Neutrophil (primary cell): ENCODE data around the gene SCLT1.
A peak's percentile ranks its signal among the peaks of the same experiment; 100 is the strongest.

ENCODE experiments used
- H3K27ac ChIP-seq: fragments of 200-600 bp; sonication (generic); 2 replicates; pipeline ENCODE4 v1.5.1; 2016; ENCODE audit warnings: mild to moderate bottlenecking, moderate library complexity
- H3K27me3 ChIP-seq: fragments of 200-600 bp; sonication (generic); 2 replicates; pipeline ENCODE4 v1.6.0; 2016; ENCODE audit warnings: mild to moderate bottlenecking
- H3K36me3 ChIP-seq: fragments of 200-600 bp; sonication (generic); 2 replicates; pipeline ENCODE4 v1.5.1; 2017
- H3K4me1 ChIP-seq, 2 experiments: fragments of 200-600 bp in 1 of 2; sonication (generic) in 1 of 2; 1 replicate in 1 of 2; 2 replicates in 1 of 2; pipeline versions ENCODE4 v1.5.1 to v1.6.1; 2013 to 2016; ENCODE audit warnings: low read depth in 1 of 2, low read length in 1 of 2, mild to moderate bottlenecking in 1 of 2, moderate library complexity in 1 of 2; ENCODE audit not compliant: control insufficient read depth in 1 of 2, insufficient read depth in 1 of 2
- H3K4me3 ChIP-seq, 2 experiments: fragments of 200-600 bp in 1 of 2; sonication (generic) in 1 of 2; 1 replicate in 1 of 2; 2 replicates in 1 of 2; pipeline ENCODE4 v1.5.1; 2013 to 2016; ENCODE audit warnings: low read depth in 1 of 2, low read length in 1 of 2, mild to moderate bottlenecking in 1 of 2, moderate library complexity in 1 of 2
- H3K9me3 ChIP-seq: fragments of 200-600 bp; sonication (generic); 2 replicates; pipeline ENCODE4 v1.5.1; 2016
- TF ChIP-seq, protein P1 (sequence below): fragments of 200-600 bp; sonication (generic); IDR thresholded peaks from 2 replicates; pipeline ENCODE4 v1.5.1; 2016; ENCODE audit warnings: antibody characterized with exemption

Gene SCLT1

DNA sequence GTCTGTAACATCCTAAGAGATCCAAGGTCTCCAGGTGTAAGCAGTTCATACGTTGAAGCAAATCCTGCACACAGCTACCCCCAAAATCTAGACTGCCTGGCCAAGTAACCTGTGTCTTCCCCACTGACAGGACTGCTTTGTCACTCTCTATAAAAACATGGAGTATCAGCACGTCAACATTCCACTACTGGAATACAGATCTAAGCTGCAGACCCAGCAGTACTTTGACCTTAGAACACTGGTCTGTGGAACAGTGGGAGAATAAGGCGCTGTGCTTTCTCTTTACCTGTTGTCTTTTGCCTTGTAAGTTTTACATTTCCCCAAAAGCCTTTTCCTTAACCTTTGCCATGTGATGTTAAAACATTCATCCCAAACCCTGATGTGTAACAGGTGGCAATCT lies 146.4 kb downstream of the SCLT1 start:
- H3K36me3 ChIP-seq: peaks cover 47% of the 10 kb centered on the region
- H3K4me1 ChIP-seq: no peaks in the 10 kb centered on the region
- H3K4me3 ChIP-seq: no peak overlapping the region
- H3K27me3 ChIP-seq: no peaks in the 10 kb centered on the region
- H3K9me3 ChIP-seq: no peaks in the 10 kb centered on the region
- H3K27ac ChIP-seq: no peak overlapping the region
- TF ChIP-seq, protein P1, sequence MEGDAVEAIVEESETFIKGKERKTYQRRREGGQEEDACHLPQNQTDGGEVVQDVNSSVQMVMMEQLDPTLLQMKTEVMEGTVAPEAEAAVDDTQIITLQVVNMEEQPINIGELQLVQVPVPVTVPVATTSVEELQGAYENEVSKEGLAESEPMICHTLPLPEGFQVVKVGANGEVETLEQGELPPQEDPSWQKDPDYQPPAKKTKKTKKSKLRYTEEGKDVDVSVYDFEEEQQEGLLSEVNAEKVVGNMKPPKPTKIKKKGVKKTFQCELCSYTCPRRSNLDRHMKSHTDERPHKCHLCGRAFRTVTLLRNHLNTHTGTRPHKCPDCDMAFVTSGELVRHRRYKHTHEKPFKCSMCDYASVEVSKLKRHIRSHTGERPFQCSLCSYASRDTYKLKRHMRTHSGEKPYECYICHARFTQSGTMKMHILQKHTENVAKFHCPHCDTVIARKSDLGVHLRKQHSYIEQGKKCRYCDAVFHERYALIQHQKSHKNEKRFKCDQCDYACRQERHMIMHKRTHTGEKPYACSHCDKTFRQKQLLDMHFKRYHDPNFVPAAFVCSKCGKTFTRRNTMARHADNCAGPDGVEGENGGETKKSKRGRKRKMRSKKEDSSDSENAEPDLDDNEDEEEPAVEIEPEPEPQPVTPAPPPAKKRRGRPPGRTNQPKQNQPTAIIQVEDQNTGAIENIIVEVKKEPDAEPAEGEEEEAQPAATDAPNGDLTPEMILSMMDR: no peak

DNA sequence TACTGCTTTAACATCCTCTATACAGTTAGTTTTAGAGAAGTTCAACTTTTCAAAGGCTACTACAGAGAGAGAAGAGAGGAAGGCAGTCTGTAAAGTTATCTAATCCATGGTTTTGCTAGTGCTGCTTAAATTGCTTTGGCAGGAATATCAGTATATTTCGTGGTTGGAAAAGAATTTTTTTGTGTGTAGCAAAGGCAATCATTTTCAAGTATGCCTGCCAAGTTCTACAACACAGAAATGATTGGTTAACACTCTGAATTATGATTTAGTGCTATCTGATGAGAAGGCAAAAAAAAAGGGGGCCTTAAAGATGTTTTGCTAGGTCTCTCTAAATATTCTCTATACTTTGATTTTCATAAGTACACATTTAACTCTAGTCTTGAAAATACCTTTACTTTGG lies 150.7 kb downstream of the SCLT1 start:
- H3K9me3 ChIP-seq: no peaks in the 10 kb centered on the region
- H3K27me3 ChIP-seq: no peaks in the 10 kb centered on the region
- no peaks in the 10 kb centered on the region for H3K4me1 ChIP-seq
- TF ChIP-seq, protein P1: no peak
- no peak overlapping the region for H3K4me3 ChIP-seq
- H3K36me3 ChIP-seq: peaks cover 47% of the 10 kb centered on the region
- peak overlapping the region; percentile 7 for H3K27ac ChIP-seq

DNA sequence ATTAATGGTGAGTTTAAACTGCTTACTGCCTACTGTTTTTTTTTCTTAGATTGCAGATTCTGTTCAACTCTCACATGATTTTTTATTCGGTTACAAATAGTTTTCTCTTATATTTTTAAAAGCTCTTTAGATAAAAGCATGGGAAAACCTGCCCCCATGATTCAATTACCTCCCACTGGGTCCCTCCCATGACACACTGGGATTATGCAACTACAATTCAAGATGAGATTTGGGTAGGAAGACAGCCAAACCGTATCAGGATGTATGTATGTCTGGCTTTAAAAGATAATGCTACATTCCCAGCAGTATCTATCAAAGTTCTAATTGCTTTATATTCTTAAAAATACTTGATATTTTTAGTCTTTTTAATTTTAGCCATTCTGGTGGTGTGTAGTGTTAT lies 152.4 kb downstream of the SCLT1 start:
- Histone ChIP-seq H3K4me3 (no peak overlapping the region), H3K27ac (no peak overlapping the region), H3K27me3 (no peaks in the 10 kb centered on the region), H3K9me3 (no peaks in the 10 kb centered on the region), H3K36me3 (peaks cover 36% of the 10 kb centered on the region), H3K4me1 (no peaks in the 10 kb centered on the region)
- TF ChIP-seq, protein P1: no peak

DNA sequence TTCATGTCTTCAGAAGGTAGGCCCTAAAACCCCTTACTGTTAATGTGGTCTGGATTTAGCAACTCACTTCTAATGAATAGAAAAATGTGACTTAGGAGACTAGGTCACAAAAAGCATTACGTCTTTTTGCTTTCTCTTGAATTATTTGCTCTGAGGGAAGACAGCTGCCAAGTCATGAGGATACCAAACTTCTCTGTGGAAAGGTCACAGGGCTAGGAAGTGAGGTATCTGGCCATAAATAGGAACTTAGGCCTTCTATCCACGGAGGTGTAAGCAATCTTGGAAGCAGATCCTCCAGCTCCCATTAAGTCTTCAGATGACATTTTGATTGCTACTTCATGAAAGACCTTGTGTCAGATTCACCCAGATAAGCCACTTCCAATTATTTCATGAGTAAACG lies 163.3 kb downstream of the SCLT1 start:
- no peaks in the 10 kb centered on the region for H3K27me3 ChIP-seq
- H3K36me3 ChIP-seq: peaks cover under 1% of the 10 kb centered on the region
- no peaks in the 10 kb centered on the region for H3K9me3 ChIP-seq
- H3K27ac ChIP-seq: peak overlapping the region; percentile 16
- no peaks in the 10 kb centered on the region for H3K4me1 ChIP-seq
- TF ChIP-seq, protein P1: no peak
- no peak overlapping the region for H3K4me3 ChIP-seq

DNA sequence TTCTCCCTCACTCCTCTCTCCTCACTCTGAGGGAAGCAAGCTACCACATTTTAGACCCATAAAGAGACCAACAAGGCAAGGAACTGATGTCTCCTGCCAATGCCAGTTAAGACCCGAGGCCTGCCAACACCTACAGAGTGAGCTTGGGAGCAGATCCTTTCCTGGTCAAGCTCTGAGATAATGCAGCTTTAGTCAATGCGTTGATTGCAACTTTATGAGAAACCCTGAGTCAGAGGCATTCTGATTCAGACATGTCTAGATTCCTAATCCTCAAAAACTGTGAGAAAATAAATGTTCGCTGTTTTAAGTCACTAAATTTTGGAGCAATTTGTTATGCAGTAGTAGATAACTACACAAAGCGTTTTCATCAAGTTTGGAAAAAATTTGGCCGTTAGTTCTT lies 168.4 kb downstream of the SCLT1 start:
- peak overlapping the region; percentile 51 for H3K27ac ChIP-seq
- H3K27me3 ChIP-seq: no peaks in the 10 kb centered on the region
- TF ChIP-seq, protein P1: no peak

DNA sequence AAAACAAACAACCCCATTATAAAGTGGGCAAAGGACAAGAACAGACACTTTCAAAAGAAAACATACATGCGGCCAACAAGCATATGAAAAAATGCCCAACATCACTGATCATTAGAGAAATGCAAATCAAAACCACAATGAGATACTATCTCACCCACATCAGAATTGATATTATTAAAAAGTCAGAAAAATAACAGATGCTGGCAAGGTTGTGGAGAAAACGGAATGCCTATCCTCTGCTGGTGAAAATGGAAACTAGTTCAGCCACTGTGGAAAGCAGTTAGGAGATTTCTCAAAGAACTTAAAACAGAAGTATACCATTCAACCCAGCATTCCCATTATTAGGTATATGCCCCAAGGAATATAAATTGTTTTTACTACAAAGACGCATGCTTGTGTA lies 171.4 kb downstream of the SCLT1 start:
- no peaks in the 10 kb centered on the region for H3K9me3 ChIP-seq
- H3K27me3 ChIP-seq: no peaks in the 10 kb centered on the region
- H3K4me3 ChIP-seq: no peak overlapping the region
- TF ChIP-seq, protein P1: no peak
- H3K36me3 ChIP-seq: no peaks in the 10 kb centered on the region
- H3K27ac ChIP-seq: no peak overlapping the region
- H3K4me1 ChIP-seq: peaks cover 16 to 20% of the 10 kb centered on the region in 2 experiments

More for the DNA sequence above, 168.4 kb downstream of the SCLT1 start:
- no peak overlapping the region for H3K4me3 ChIP-seq
- H3K36me3 ChIP-seq: no peaks in the 10 kb centered on the region
- no peaks in the 10 kb centered on the region for H3K9me3 ChIP-seq
- H3K4me1 ChIP-seq: no peaks in the 10 kb centered on the region
